HG02884 (cell line): ENCODE measurements around the gene SLC4A8.

Experiments
- ATAC-seq: cut with Tn5 transposase; IDR thresholded peaks from one replicate; pipeline ENCODE4 v1.9.1; 2021; ENCODE audit warnings: mild to moderate bottlenecking, moderate library complexity; ENCODE audit not compliant: unreplicated experiment

SLC4A8 gene

DNA sequence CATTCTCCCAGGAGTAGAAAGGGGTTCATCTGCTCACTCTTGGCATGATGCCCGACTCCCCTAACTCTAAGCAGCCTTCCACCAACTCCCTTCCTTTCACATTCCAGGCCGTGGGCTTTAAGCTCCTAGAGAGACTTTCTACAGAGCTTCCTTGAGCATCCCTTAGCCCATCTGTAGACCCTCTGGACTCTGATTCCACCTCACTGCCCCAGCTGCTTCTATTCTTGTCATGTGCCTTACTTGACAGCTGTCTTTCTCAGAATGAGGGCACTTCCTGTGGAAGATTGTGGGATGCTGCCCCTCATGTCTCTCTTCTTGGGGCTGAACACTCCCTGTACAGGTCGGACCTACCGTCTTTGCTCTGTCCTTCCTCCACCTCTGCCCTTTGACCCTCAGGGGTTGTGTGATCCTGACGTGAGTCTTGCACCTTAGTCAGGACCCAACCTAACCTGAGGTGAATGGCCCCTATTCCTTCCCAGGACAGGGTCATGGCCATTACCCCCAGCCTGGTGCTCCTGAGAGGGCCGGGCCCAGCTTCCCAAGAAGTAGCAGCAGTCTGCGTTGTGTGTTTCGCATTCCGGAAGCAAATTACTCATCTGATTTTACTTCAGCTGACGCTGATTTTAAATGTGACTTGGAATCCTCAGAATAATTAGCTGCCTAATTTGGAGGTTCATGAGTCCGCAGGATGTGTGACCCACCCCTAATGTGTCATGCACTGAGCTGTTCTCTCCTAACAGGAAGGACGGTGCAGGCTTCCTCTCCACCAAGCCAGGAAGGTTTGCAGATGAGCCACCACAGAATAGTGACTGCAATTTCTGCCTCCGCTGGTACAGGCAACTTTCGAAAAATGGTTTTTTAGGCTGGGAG is 30.7 kb upstream of the SLC4A8 start:
- ATAC-seq = no peak

DNA sequence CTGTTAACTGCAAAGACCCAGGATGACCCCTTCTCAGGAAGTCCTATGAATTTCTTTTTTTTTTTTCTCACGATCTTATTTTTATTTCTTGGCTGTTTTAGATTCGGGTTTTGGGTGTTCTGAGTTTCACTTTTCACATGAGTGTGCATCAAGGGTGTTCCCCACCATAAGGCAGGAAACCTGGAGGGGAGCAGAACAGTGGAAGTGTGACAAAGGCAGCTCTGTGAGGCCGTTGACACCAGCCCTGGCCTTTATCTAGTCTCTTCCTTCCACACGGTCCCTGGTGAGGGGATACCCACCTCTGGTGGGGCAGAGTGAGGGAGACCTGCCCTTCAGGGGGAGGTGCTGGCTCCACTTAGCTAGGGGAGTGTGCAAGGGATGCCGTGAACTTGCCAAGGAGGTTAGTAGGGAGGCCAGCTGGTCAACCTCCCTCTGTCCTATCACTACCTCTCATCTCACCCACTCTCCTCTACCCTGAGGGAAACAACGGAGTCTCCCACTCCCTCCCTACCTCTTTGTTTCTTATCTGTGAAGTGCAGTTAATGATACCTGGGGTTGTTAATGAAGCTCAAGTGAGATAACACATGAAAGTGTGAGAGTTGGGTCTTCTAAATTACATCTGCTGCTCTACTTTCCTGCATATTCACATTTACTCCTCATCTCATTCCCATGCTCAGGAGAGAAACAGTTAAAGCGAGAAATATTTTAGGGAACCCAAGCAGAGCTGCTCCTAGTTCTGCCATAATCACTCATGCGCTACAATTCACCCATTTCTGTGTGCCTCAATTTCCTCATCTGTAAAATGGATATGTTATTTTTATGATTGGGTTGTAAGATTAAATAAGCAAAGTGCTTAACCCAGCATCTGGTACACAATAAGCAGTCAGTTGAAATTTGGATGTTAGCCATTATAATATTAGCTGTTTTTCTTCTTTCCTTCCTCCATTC is 29.1 kb upstream of the SLC4A8 start:
- ATAC-seq = peak; percentile 46

- no peak for ATAC-seq
Observed at GRCh38 chr12:51397670-51398069, 27.0 kb upstream of the SLC4A8 start.

DNA sequence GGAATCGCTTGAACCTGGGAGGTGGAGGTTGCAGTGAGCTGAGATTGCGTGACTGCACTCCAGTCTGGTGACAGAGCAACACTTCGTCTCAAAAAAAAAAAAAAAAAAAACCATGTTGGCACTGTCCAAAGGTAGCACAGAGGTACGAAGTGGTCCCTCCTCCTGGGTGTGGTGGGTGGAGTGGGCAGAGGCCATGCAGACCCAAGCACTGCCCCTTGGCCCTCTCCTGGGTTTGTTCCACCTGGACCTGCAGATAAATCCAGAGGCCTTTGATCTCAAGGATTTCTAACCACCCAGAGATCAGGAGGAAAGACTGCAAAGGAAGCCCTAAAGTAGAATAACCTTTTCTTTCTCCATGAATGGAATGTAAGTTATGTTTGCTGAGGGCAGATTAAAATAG is 24.7 kb upstream of the SLC4A8 start:
- ATAC-seq = no peak

- no peak for ATAC-seq
Observed at GRCh38 chr12:51401020-51401419, 23.6 kb upstream of the SLC4A8 start.

- no peak for ATAC-seq
Observed at GRCh38 chr12:51401486-51401885, 23.1 kb upstream of the SLC4A8 start.

DNA sequence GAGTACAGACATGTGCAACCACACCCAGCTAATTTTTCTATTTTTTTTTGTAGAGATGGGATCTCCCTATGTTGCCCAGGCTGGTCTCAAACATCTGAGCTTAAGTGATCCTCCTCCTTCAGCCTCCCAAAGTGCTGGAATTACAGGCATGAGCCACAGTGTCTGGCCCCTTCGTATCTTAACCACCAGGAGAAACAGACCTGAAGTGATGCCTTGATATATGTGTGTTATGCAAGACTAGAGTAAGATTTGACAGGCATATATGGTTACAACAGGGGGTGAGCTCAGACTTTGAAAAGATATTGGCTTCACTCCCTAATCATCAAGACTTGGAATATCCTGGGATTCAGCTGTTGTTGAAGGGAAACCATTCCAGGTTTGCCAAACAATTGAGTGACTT is 22.7 kb upstream of the SLC4A8 start:
- no peak for ATAC-seq

DNA sequence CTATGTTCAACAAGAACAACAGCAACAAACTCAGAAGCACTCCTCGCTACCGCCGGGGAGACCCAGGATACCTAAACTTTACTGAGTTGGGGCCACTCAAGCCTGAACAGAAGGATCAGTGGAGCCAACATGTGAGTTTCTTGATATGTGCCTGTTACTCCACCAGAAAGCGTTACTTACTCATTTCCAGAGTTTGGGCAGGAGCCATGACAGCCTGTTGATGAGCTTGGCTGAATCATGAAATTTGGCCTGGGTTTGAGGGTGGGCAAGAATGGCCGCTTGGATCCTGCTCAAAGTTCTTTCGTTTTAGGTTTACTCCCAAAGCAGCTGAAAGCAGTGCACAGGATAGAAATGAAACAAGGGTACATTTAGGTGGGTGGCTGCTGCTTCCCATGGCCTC is 21.5 kb upstream of the SLC4A8 start:
- no peak for ATAC-seq

- no peak for ATAC-seq
Observed at GRCh38 chr12:51403681-51404136, 20.9 kb upstream of the SLC4A8 start.

DNA sequence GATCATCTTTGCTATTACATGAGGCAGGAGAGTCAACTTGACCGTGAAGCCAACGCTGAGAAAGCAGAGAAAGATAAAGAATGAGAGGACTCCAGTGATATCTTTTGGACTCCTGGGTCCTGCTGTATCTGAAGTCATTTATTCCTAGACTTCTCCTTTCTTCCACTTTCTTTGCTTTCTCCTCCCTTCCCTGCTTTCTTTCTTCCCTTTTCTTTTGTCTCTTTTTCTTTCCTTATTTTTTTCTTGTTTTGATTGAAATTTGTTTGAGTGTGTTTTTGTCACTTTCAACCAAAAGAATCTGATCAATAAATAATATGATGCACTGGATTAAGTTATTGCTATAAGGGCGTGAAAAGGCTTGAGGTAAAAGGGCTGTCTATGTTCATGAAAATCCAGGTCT is 20.0 kb upstream of the SLC4A8 start:
- ATAC-seq = no peak

GRCh38 chr12:51405801-51406207 is 18.8 kb upstream of the SLC4A8 start:
- no peak for ATAC-seq

- no peak for ATAC-seq
Observed at GRCh38 chr12:51406290-51406689, 18.3 kb upstream of the SLC4A8 start.

- ATAC-seq = no peak
Observed at GRCh38 chr12:51406859-51407258, 17.8 kb upstream of the SLC4A8 start.

DNA sequence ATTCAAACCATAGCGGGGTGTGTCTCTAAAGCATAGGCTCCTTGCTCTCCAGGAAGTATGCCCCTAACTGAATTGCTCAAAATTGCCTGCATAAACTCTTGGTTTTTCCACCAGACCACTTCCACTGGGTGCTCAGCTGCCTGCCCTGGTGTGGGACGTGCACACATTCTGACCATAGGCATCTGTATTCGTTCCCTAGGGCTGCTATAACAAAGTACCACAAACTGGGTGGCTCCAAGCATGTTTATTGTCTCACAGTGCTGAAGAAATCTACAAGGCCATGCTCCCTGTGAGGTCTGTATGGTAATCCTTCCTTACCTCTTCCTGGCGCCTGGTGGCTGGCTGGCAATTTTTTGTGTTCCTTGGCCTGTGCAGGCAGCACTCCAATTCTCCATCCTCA is 17.0 kb upstream of the SLC4A8 start:
- ATAC-seq = no peak

GRCh38 chr12:51409846-51410245 is 14.8 kb upstream of the SLC4A8 start:
- no peak for ATAC-seq

GRCh38 chr12:51413149-51413548 is 11.5 kb upstream of the SLC4A8 start:
- ATAC-seq = no peak

GRCh38 chr12:51413791-51414190 is 10.8 kb upstream of the SLC4A8 start:
- no peak for ATAC-seq

GRCh38 chr12:51415931-51416330 is 8.7 kb upstream of the SLC4A8 start:
- no peak for ATAC-seq

GRCh38 chr12:51417826-51418225 is 6.8 kb upstream of the SLC4A8 start:
- no peak for ATAC-seq

DNA sequence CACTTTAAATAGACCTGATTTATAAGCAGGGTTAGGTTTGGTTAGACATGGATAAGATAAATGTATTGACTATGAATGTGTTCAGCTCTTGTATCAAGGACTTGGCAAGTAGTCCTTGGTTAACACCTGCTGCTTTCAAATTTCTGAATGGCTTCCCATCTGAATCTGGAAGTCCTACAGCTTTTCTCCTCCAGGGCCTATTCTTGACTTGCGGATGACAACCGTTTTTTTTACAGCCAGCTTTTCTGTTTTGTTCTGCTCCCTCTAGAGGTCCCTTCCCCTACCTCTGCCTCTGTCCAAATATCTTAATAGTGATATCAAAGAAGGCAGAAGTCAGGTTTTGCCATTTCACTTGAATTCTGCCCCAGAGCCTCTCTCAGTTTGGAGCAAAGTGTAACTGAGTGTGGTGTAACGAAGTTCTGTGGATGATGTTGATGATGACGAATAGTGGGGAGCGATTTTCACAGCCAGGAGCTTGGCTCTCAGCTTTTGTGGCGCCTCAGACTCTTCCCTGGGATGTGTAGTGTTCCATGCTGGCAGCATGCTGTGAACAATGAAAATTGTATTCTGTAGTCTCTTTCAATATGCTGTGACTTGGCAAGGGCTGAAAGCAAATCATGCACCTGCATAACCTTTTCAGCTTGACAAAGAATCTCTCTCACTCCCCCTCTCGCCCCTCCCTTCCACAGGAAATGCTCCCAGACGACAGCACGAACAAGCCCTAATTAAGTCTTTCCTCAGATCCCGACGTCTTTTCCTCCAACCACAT is 5.0 kb upstream of the SLC4A8 start:
- ATAC-seq = no peak

- ATAC-seq = no peak
Observed at GRCh38 chr12:51421266-51421884, 3.3 kb upstream of the SLC4A8 start.
